Measurements from ENCODE around the gene ADAMTS17. TPM values are rescaled to one million over a fixed set of nuclear protein-coding genes. Genes with fewer than 3 reads are reported as not detected.

Gene ADAMTS17
- total RNA-seq, 1 experiment from 2014 or later, result 1.8 TPM

DNA sequence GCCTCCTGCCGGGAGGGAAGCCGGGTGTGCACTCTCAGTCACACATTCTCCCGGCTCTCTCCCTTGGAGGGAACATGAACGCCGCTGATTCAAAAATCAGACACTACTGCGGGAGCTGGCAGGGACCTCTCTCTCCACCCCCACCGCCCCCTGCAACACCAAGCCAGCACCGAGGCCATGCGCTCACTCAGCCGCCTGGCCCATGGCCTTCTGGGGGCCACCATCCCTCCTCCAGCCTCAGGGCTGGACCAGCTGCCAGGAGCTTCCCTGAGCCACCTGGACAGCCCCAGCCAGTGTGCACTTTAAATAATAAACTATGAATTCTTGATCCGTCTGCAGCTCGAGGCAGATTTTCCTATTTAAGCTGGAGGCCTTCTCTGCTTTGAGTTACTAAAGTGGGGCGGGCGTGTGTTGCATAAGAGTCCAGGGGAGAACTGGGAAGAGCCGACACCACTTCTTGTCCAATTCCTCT is 30.6 kb downstream of the ADAMTS17 start:
- no peak overlapping the region for H3K27ac Mint-ChIP-seq
- DNase-seq (ENCODE audit: low spot score) (no peak), ATAC-seq (no peak)
- no peak overlapping the region for H3K4me3 Mint-ChIP-seq
- H3K27me3 Mint-ChIP-seq (ENCODE audit: low read depth), result no peaks in the 10 kb centered on the region; the same call in none of the 2 replicates
- POLR2A ChIA-PET, result no interaction called here
- H3K4me1 Mint-ChIP-seq, result peaks cover 5% of the 10 kb centered on the region
- H3K9me3 Mint-ChIP-seq, result peaks cover 20% of the 10 kb centered on the region
- H3K36me3 Mint-ChIP-seq, result peaks cover 13% of the 10 kb centered on the region
- CTCF ChIA-PET, result interaction anchor here (1.9 kb wide), 1 partner anchor 24 kb away, joined by 4 read pairs; no protein-coding TSS in a partner anchor
- no peak for TF ChIP-seq NFE2L1 (CRISPR knock-in tag; IDR thresholded peaks at IDR 0.05)
- TF ChIP-seq TP53 (CRISPR knock-in tag; IDR thresholded peaks at IDR 0.05), result no peak
- no peak for TF ChIP-seq FOXP1 (CRISPR knock-in tag; IDR thresholded peaks at IDR 0.05; ENCODE audit: borderline replicate concordance)
- TF ChIP-seq, protein P1, sequence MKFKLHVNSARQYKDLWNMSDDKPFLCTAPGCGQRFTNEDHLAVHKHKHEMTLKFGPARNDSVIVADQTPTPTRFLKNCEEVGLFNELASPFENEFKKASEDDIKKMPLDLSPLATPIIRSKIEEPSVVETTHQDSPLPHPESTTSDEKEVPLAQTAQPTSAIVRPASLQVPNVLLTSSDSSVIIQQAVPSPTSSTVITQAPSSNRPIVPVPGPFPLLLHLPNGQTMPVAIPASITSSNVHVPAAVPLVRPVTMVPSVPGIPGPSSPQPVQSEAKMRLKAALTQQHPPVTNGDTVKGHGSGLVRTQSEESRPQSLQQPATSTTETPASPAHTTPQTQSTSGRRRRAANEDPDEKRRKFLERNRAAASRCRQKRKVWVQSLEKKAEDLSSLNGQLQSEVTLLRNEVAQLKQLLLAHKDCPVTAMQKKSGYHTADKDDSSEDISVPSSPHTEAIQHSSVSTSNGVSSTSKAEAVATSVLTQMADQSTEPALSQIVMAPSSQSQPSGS (CRISPR knock-in tag; IDR thresholded peaks at IDR 0.05; ENCODE audit: borderline replicate concordance, low read depth), result no peak
- no peak for TF ChIP-seq ATF1 (CRISPR knock-in tag; IDR thresholded peaks at IDR 0.05)
- no peak for TF ChIP-seq ZNF532 (CRISPR knock-in tag; IDR thresholded peaks at IDR 0.05; ENCODE audit: borderline replicate concordance)

- Mint-ChIP-seq H3K36me3 (peaks cover 13% of the 10 kb centered on the region), H3K4me3 (no peak overlapping the region), H3K27ac (no peak overlapping the region), H3K9me3 (peaks cover 20% of the 10 kb centered on the region), H3K27me3 (ENCODE audit: low read depth) (no peaks in the 10 kb centered on the region; the same call in none of the 2 replicates), H3K4me1 (peaks cover 5% of the 10 kb centered on the region)
- no peak for DNase-seq (ENCODE audit: low spot score)
- ChIA-PET CTCF (interaction anchor here (0.8 to 1.9 kb wide), 2 partner anchors 24 to 31 kb away, joined by 3 to 4 read pairs; partner anchors contain the start of gene ADAMTS17), POLR2A (no interaction called here)
- TF ChIP-seq NFATC4 (CRISPR knock-in tag; IDR thresholded peaks at IDR 0.05), result no peak
- TF ChIP-seq USF1 (CRISPR knock-in tag; IDR thresholded peaks at IDR 0.05), result no peak
- TF ChIP-seq TEAD1 (CRISPR knock-in tag; IDR thresholded peaks at IDR 0.05), result no peak
- TF ChIP-seq MYBL2 (CRISPR knock-in tag; IDR thresholded peaks at IDR 0.05), result no peak
- no peak for TF ChIP-seq RORB (CRISPR knock-in tag; IDR thresholded peaks at IDR 0.05)
- TF ChIP-seq, protein P2, sequence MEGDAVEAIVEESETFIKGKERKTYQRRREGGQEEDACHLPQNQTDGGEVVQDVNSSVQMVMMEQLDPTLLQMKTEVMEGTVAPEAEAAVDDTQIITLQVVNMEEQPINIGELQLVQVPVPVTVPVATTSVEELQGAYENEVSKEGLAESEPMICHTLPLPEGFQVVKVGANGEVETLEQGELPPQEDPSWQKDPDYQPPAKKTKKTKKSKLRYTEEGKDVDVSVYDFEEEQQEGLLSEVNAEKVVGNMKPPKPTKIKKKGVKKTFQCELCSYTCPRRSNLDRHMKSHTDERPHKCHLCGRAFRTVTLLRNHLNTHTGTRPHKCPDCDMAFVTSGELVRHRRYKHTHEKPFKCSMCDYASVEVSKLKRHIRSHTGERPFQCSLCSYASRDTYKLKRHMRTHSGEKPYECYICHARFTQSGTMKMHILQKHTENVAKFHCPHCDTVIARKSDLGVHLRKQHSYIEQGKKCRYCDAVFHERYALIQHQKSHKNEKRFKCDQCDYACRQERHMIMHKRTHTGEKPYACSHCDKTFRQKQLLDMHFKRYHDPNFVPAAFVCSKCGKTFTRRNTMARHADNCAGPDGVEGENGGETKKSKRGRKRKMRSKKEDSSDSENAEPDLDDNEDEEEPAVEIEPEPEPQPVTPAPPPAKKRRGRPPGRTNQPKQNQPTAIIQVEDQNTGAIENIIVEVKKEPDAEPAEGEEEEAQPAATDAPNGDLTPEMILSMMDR (IDR thresholded peaks at IDR 0.05), result no peak
- no peak for TF ChIP-seq GRHL2 (CRISPR knock-in tag; IDR thresholded peaks at IDR 0.05; ENCODE audit: insufficient replicate concordance, severe bottlenecking)
- TF ChIP-seq ZNF263 (CRISPR knock-in tag; IDR thresholded peaks at IDR 0.05; ENCODE audit: low read depth), result no peak
- no peak for ATAC-seq
Measured at GRCh38 chr15:100310513-100311153, 31.1 kb downstream of the ADAMTS17 start.
